HL-60 (cell line): ENCODE data around the gene MAPRE2.

ENCODE experiments used
- CTCF ChIP-seq: IDR thresholded peaks from one replicate; pipeline ENCODE4 v1.5.1; 2011; ENCODE audit warnings: low read length, control low read depth, inconsistent platforms; ENCODE audit not compliant: insufficient read depth
- GABPA ChIP-seq: IDR thresholded peaks from 2 replicates; pipeline ENCODE4 v1.6.1; 2012; ENCODE audit warnings: low read depth
- POLR2AphosphoS5 ChIP-seq: IDR thresholded peaks from 2 replicates; pipeline ENCODE4 v1.6.1; 2012; ENCODE audit warnings: low read depth
- SPI1 ChIP-seq: IDR thresholded peaks from 2 replicates; pipeline ENCODE4 v1.6.1; 2012; ENCODE audit warnings: low read depth, mild to moderate bottlenecking, borderline replicate concordance
- TF ChIP-seq, protein P1 (sequence below): IDR thresholded peaks from 2 replicates; pipeline ENCODE4 v1.6.1; 2012; ENCODE audit warnings: low read depth; ENCODE audit not compliant: insufficient replicate concordance

GRCh38 chr18:35159782-35160181, 118.6 kb downstream of the MAPRE2 start:
- TF ChIP-seq CTCF = no peak
- TF ChIP-seq SPI1 = no peak
- TF ChIP-seq, protein P1, sequence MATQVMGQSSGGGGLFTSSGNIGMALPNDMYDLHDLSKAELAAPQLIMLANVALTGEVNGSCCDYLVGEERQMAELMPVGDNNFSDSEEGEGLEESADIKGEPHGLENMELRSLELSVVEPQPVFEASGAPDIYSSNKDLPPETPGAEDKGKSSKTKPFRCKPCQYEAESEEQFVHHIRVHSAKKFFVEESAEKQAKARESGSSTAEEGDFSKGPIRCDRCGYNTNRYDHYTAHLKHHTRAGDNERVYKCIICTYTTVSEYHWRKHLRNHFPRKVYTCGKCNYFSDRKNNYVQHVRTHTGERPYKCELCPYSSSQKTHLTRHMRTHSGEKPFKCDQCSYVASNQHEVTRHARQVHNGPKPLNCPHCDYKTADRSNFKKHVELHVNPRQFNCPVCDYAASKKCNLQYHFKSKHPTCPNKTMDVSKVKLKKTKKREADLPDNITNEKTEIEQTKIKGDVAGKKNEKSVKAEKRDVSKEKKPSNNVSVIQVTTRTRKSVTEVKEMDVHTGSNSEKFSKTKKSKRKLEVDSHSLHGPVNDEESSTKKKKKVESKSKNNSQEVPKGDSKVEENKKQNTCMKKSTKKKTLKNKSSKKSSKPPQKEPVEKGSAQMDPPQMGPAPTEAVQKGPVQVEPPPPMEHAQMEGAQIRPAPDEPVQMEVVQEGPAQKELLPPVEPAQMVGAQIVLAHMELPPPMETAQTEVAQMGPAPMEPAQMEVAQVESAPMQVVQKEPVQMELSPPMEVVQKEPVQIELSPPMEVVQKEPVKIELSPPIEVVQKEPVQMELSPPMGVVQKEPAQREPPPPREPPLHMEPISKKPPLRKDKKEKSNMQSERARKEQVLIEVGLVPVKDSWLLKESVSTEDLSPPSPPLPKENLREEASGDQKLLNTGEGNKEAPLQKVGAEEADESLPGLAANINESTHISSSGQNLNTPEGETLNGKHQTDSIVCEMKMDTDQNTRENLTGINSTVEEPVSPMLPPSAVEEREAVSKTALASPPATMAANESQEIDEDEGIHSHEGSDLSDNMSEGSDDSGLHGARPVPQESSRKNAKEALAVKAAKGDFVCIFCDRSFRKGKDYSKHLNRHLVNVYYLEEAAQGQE = no peak
- no peak for TF ChIP-seq POLR2AphosphoS5
- no peak for TF ChIP-seq GABPA
